LNCAP (cell line): ENCODE data around the gene EFCAB12.

Source experiments
- TF ChIP-seq, protein P1 (sequence below): fragments of 450-650 bp; IDR thresholded peaks from 2 replicates; pipeline ENCODE4 v1.5.1; 2017; ENCODE audit warnings: mild to moderate bottlenecking

Gene EFCAB12

DNA sequence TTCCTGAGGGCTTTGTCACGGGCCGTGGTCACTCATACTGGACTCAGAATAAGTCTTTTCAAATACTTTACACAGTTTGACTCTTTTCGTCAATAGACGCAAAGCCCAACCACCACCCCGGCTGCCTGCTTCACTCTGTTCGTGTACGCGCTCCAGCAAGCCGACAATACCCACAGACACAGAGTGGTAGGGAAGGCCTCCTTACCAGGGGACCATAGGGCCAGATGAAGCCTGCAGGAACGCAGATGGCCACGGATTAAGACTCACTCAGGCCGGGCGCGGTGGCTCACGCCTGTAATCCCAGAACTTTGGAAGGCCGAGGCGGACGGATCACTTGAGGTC, 29.7 kb downstream of the EFCAB12 start:
- TF ChIP-seq, protein P1, sequence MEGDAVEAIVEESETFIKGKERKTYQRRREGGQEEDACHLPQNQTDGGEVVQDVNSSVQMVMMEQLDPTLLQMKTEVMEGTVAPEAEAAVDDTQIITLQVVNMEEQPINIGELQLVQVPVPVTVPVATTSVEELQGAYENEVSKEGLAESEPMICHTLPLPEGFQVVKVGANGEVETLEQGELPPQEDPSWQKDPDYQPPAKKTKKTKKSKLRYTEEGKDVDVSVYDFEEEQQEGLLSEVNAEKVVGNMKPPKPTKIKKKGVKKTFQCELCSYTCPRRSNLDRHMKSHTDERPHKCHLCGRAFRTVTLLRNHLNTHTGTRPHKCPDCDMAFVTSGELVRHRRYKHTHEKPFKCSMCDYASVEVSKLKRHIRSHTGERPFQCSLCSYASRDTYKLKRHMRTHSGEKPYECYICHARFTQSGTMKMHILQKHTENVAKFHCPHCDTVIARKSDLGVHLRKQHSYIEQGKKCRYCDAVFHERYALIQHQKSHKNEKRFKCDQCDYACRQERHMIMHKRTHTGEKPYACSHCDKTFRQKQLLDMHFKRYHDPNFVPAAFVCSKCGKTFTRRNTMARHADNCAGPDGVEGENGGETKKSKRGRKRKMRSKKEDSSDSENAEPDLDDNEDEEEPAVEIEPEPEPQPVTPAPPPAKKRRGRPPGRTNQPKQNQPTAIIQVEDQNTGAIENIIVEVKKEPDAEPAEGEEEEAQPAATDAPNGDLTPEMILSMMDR, result no peak

DNA sequence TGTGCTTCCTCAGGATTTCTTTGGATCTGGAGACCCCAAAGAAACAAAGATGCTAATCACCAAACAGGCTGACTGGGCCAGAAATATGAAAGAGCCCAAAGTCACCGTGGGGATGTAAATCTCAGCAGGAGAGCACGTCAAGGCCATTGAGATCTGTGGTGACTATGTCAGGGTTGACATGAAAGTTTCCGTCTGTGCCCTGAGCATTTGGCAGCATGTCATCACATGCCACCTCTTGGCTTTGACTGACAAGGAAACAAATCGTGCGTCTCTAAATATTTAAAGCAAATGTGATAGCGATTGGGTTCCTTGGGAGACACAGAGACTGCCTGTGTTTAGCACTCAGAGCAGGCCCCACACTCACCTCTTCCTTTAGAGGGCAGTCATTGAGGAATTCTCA, 35.2 kb downstream of the EFCAB12 start:
- TF ChIP-seq, protein P1, result no peak

DNA sequence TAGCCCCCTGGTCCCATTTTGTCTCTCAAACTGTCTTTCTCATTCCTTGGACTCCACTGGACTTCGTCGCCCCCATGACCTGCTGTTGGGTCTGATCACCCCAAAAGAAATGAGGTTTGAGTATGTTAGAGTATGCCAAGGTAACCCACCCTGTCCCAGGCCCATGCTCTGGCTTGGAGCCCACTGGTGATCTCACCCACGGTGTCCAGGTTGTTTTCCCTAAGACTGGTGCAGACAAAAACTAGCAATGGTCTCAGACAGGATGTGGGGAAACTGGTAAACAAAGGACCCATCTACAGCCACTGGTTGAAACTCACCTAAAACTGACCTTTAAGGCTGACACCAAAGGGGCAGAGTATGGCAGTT, 38.9 kb downstream of the EFCAB12 start:
- TF ChIP-seq, protein P1, result no peak

DNA sequence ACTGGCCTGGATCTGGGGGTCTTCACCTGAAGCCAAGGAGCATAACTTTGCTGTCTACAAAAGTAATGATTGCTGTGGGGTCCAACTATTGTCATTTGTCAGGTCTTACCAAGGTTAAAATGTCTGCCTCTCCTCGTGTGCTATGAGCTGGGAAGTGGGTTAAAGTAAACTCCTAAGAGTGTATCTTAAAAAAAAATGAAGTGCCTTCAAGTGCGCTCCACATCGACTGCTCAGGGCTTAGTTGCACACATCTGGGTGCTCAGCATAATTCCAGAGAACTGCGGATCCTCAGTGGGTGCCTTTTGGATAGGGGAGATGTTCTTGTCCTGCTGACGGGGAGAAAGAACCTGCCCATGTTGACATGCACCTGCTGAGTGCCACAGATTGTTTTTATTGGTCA, 40.9 kb downstream of the EFCAB12 start:
- TF ChIP-seq, protein P1, result no peak

DNA sequence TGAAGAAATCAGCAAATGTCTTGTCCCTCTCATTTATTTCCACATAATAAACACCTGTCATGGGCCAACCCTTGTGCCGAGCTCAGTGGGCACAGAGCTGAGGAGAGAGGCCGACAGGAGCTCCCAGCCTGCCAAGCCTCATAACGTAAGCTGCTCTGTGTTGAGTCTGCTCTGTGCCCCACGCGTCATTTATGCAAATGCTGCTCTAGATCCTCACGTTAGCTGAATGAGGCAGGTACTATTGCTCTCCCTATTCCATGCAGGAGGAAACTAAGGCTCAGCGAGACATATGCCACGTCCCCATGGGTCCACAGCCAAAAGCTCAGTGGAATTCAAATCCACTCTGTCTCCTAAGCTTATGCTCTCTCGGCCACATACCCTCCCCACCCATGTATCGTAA, 41.5 kb downstream of the EFCAB12 start:
- TF ChIP-seq, protein P1, result no peak

DNA sequence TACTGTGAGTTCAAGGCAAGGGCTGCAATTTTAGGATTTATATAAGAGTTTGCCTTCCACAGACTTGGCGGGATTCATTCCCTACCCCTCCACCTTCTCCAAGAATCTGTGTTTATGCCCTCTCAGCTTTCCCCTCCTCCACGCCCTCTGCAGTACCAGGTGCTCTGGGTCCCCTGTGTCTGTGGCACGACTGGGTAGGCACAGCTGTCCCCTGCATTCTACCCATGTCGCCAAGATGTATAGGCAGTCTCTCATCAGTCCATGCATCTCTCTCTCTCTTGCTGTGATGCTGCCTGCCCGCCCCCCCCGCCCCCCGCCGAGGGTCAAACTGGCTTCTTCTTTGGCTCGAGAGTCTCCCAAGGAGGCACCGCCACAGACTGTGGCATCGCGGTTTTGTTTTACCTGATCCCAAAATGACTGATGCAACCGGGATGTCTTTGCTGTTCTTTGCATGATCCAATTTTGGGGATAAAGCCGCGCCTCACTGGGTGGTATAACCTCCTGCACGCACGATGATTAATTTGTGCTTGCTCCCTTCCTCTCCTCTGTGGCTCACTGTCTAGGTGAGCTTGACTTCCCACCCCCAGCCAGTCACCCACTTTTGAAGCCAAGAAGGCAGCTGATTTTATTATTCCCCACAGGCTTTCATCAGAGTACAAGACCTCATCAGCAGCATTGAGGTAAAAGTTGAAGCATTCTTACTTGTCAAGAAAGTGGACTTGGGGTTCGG, 43.7 kb downstream of the EFCAB12 start:
- TF ChIP-seq, protein P1, result no peak

DNA sequence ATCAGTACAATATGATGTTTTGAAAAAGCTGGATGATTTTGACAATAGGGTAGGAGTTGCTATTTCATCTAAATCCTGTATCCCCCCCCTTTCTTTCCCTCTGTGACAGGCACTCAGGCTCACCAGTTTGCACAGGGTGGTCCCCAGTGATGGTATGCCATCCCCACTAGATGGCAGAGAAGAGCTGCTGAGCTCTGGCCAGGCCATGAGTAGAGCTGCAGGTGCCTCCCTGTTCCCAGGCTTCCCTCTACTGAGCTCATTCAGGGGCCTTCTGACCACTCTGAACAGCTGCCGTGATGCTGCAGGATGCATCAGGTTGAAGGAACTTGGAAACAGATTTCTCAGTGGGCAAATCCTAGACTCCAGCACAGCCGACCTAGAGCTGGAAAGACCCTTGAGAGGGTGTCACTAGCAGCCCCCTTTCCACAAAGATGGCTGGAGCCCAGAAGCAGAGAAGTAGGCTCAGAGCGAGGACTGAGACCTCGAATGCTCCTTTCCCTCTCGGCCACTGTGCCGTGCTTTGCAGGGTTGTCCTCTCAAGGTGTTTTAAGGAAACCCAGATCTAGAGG, 45.1 kb downstream of the EFCAB12 start:
- TF ChIP-seq, protein P1, result peak; percentile 79
